ENCODE data around the gene PAK1. TPM values are rescaled to one million over a fixed set of nuclear protein-coding genes. Genes with fewer than 3 reads are reported as not detected.

Gene PAK1
- total and polyA plus RNA-seq, 2 of the 8 experiments (the other 6 are each of a cell fraction or from before 2014, with no cell fraction given) = 87.7 to 151 TPM

GRCh38 chr11:77517753-77518152 lies 43.9 kb upstream of the PAK1 start:
- Histone ChIP-seq H3K9me3 (ENCODE audit: insufficient read depth in 2 of 2, low read depth in 1 of 2, low read length in 1 of 2) (peaks cover 6 to 8% of the 10 kb centered on the region in 2 experiments; a peak in 3 of 4 replicates), H3K4me3 (ENCODE audit: extremely low read depth in 1 of 4, insufficient read depth in 2 of 4, low read depth in 3 of 4, low read length in 4 of 4) (no peak overlapping the region), H3K18ac (ENCODE audit: extremely low read depth, low read length) (no peak overlapping the region), H3K23ac (ENCODE audit: insufficient read length) (no peak overlapping the region), H3K4me1 (replicated peaks in 1 of 4; ENCODE audit: control insufficient read depth in 3 of 4, insufficient read depth in 4 of 4, low read length in 3 of 4) (no peaks in the 10 kb centered on the region), H4K5ac (ENCODE audit: insufficient read length, low read depth, low read length) (no peak overlapping the region), H2BK5ac (ENCODE audit: low read depth, low read length) (no peak overlapping the region), H2BK120ac (replicated peaks; ENCODE audit: low read depth, low read length) (no peak overlapping the region), H2BK20ac (ENCODE audit: low read length) (no peak overlapping the region), H3K9ac (replicated peaks in 1 of 4; ENCODE audit: extremely low read depth in 1 of 4, low read depth in 3 of 4, low read length in 3 of 4) (no peak overlapping the region), H3K36me3 (ENCODE audit: control insufficient read depth in 2 of 4, insufficient read depth in 4 of 4, low read length in 3 of 4) (peaks cover 0 to 4% (median 0%) of the 10 kb centered on the region in 4 experiments; a peak in 1 of 8 replicates), H3K4ac (replicated peaks; ENCODE audit: insufficient read length, low read depth, low read length) (no peak overlapping the region), H3K23me2 (ENCODE audit: low read depth, low read length) (no peaks in the 10 kb centered on the region), H3K14ac (ENCODE audit: insufficient read length) (no peak overlapping the region), H2AFZ (ENCODE audit: low read length) (no peak overlapping the region), H3K27me3 (replicated peaks in 1 of 4; ENCODE audit: control insufficient read depth in 3 of 4, extremely low read depth in 1 of 4, insufficient read depth in 3 of 4, low read length in 3 of 4) (no peaks in the 10 kb centered on the region), H3K4me2 (ENCODE audit: insufficient read depth in 1 of 2, low read depth in 2 of 2, low read length in 2 of 2) (no peak overlapping the region), H4K91ac (replicated peaks; ENCODE audit: insufficient read length, low read length) (no peak overlapping the region), H3K79me1 (ENCODE audit: low read depth, low read length) (no peaks in the 10 kb centered on the region), H4K8ac (ENCODE audit: extremely low read depth, insufficient read depth, low read length) (no peak overlapping the region), H2BK15ac (ENCODE audit: low read length) (no peak overlapping the region), H2BK12ac (ENCODE audit: low read depth, low read length) (no peak overlapping the region), H3K27ac (ENCODE audit: low read depth, low read length) (no peak overlapping the region), H3K56ac (replicated peaks; ENCODE audit: insufficient read length, low read depth, low read length) (no peak overlapping the region), H4K20me1 (replicated peaks in 1 of 2; ENCODE audit: control insufficient read depth in 1 of 2, insufficient read depth in 2 of 2, low read length in 2 of 2) (no peaks in the 10 kb centered on the region), H2AK5ac (ENCODE audit: low read depth, low read length) (no peak overlapping the region), H3K79me2 (ENCODE audit: control insufficient read depth in 1 of 2, insufficient read depth in 2 of 2, low read length in 2 of 2) (no peaks in the 10 kb centered on the region)
- ChIA-PET POLR2A (ENCODE audit: partially characterized antibody) (no interaction called here), CTCF (ENCODE audit: partially characterized antibody) (no interaction called here)
- DNase-seq (ENCODE audit: low read depth in 1 of 2, low spot score in 2 of 2) = no peak
- TF ChIP-seq HDAC6 (IDR thresholded peaks at IDR 0.05; ENCODE audit: low read depth, low read length) = no peak
- TF ChIP-seq SUZ12 (IDR thresholded peaks at IDR 0.05; ENCODE audit: low read length) = no peak
- TF ChIP-seq GTF2F1 (IDR thresholded peaks at IDR 0.05; ENCODE audit: borderline replicate concordance, low read depth, low read length) = no peak
- no peak for TF ChIP-seq KDM4A (IDR thresholded peaks at IDR 0.05; ENCODE audit: low read depth, low read length, severe bottlenecking)
- TF ChIP-seq GABPA (IDR thresholded peaks at IDR 0.05; ENCODE audit: borderline replicate concordance, insufficient read depth, low read length) = no peak
- no peak for TF ChIP-seq NANOG (IDR thresholded peaks at IDR 0.05; ENCODE audit: insufficient read depth, low read depth, low read length, poor library complexity, severe bottlenecking)
- 84% methylated on average over 3 of the region's 3 CpGs; no CpG with 5 or more reads in 1 of the 2 experiments for WGBS, 2 experiments (ENCODE audit: extremely low coverage in 1 of 2, insufficient coverage in 1 of 2, insufficient read length in 1 of 2, insufficient replicate concordance in 2 of 2, low coverage in 1 of 2, low lambda C conversion rate in 2 of 2, missing lambda C conversion rate in 1 of 2)
- FAIRE-seq = no peak
